ENCODE measurements around the gene MDM2.

DNA sequence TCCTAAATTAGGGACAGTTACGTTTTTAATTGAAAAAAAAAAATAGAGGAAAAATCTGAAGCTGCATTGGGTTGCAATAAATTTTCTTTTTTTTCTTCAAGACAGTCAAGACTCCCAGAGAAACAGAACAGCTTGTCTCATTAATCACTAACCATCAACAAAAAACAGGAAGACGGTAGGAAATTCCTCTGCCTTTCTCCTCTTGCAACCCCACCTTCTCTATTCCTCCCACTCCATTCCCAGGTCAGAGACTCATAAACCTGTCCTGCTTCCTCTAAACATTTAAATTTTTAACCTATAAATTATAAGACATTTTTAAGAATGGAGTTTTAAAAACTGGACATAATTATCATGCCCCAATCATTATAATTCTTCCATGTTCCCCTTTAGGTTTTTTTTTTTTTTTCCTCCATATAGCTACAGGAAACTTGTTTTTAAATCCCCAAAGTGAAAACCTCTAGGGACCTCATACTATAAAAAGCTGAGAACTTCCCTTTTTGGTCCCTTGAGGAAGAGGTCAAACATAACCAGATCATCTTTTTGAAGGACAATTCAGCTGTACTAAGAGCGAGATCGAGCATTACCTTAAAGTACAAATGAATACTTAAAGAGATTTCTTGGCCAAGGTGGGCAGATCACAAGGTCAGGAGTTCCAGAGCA is 89.0 kb downstream of the MDM2 start:
- TF ChIP-seq, protein P1, sequence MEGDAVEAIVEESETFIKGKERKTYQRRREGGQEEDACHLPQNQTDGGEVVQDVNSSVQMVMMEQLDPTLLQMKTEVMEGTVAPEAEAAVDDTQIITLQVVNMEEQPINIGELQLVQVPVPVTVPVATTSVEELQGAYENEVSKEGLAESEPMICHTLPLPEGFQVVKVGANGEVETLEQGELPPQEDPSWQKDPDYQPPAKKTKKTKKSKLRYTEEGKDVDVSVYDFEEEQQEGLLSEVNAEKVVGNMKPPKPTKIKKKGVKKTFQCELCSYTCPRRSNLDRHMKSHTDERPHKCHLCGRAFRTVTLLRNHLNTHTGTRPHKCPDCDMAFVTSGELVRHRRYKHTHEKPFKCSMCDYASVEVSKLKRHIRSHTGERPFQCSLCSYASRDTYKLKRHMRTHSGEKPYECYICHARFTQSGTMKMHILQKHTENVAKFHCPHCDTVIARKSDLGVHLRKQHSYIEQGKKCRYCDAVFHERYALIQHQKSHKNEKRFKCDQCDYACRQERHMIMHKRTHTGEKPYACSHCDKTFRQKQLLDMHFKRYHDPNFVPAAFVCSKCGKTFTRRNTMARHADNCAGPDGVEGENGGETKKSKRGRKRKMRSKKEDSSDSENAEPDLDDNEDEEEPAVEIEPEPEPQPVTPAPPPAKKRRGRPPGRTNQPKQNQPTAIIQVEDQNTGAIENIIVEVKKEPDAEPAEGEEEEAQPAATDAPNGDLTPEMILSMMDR (IDR thresholded peaks at IDR 0.05) = no peak
- TF ChIP-seq POLR2A (IDR thresholded peaks at IDR 0.05) = no peak
